ENCODE results near the gene NAGPA.

The NAGPA gene

DNA sequence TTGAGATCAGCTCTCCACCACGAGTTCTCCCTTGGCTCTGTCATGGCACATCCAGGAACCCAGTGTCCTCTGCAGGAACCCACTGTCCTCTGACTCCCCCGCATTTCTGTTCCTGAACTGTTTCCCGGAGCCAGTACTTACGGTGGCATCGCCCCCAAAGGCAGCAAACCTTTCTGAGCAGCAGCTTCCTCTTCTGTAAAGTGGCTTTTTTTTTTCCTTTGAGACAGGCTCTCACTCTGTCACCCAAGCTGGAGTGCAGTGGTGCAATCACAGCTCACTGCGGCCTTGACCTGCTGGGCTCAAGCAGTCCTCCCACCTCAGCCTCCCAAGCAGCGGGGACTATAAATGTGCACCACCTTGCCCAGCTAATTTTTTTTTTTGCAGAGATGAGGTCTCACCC lies 32.2 kb downstream of the NAGPA start:
- DNase-seq, result no peak

DNA sequence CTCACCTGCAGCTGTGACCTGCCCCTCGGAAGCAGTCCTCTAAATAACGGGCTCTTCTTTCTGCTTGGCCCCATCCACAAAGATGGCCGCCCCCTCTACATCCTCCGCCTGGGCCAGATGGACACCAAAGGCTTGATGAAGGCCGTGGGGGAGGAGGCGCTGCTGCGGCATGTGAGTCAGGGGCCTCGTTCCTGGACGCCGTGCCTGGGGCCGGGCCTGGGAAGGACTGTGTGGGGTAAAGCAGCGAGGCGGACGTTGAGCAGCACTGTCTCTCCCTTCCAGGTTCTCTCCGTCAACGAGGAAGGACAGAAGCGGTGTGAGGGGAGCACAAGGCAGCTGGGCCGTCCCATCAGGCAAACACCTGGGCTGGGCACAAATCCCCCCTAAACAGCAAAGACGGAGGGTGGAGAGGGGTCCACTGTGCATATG lies 33.1 kb downstream of the NAGPA start:
- DNase-seq, result no peak

DNA sequence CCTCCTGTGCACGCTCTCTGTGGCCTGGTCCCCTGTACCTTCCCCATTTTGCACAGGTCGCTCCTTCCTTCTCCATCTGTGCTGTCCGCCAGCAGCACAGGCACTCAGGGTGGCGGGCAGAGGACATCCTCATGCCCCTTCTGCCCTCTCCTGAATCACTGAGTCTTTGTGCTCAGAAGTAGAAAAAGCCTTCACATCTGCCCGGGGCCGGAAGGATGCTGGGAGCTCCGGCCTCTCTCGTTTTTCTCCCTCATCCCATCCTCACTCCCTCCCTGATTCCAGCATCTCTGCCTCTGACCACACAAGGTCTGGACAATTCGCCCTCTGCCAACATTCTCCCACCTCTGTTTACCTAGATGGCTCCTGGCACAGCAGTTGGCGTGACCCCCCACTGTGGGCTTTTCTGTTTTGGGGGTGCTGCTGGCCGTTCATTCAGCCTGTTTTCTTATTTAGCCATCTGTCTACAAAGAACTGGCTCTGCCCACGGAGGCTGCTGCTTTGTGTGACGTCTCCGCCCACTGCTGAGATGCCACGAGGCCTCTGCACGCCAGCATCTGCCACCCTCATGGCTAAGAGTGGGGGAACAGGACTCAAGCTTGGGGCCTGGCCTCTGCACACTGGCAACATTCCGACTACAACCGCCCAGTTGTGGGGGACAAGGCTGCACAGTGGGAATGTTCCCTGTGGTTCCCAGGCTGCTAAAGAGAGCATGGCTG lies 38.9 kb downstream of the NAGPA start:
- DNase-seq, result no peak

DNA sequence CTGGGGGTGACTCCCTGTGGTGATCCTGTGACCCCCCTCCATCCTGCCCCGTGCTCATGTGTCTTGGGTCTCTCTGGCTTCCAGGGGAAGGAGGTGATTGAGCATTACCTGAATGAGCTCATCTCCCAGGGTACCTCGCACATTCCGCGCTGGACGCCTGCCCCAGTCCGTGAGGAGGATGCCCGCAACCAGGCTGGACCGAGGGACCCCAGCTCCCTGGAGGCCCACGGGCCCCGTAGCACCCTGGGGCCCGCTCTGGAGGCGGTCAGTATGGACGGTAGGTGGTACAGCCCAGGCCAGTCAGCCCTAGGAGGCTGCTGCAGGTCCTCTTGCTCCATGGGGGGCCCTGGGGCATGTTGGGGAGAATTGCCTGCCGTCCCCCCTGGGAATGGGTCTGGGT lies 42.0 kb downstream of the NAGPA start:
- DNase-seq, result no peak

DNA sequence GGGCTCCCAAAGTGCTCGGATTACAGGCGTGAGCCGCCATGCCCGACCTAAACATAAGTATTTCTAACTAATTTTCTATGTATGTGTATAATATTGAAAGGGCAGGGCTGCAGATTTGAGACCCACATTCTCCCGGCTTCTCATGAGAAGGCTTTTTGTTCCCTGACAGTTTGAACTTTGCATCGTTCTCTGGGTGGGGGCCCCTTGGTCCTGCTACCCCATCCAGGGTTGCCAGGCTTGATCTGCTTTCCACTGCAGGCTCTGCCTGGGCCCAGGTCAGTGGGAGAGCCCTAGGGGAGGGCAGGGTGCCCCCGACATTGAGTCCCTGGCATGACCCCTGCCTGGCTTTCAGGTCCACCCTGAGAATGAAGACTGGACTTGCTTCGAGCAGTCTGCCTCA lies 43.3 kb downstream of the NAGPA start:
- no peak for DNase-seq

DNA sequence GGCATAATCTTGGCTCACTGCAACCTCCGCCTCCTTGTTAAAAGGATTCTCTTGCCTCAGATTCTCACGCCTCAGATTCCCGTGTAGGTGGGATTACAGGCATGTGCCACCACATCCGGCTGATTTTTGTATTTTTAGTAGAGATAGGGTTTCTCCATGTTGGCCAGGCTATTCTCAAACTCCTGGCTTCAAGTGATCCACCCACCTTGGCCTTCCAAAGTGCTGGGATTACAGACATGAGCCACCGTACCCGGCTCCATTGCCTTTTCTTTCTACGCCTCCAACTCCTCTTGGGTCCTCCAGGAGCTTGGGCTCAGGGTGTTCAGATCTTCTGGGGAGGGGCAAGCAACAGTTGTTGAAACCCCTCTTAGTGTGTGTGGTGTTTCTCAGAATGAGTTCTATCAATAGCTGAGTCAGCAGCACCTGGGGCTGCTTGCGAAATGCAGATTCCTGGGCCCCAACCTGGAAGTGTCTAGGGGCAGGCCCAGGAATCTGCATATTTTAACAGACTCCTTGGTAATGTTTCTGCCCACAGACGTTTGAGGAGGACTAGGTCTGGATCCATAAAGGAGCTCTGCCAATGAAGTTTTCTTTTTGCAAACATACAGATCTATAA lies 44.2 kb downstream of the NAGPA start:
- no peak for DNase-seq

DNA sequence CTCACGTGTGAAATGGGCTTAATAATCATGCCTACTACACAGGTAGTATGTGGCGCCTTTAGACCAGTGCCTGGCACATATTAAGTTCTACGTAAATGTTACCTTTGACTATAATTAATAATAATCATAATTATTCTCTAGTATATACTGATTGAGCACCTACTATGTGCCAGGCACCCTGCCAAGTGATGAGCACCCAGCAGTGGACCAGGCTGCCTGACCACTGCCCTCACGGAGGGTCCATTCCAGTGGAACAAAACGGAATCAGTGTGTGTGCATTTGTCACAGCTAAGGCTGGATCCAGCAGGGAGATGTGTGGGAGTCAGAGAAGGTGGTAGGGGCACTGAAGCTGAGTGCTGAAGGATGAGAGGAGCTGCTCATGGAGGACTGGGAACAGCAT lies 45.1 kb downstream of the NAGPA start:
- DNase-seq, result no peak

DNA sequence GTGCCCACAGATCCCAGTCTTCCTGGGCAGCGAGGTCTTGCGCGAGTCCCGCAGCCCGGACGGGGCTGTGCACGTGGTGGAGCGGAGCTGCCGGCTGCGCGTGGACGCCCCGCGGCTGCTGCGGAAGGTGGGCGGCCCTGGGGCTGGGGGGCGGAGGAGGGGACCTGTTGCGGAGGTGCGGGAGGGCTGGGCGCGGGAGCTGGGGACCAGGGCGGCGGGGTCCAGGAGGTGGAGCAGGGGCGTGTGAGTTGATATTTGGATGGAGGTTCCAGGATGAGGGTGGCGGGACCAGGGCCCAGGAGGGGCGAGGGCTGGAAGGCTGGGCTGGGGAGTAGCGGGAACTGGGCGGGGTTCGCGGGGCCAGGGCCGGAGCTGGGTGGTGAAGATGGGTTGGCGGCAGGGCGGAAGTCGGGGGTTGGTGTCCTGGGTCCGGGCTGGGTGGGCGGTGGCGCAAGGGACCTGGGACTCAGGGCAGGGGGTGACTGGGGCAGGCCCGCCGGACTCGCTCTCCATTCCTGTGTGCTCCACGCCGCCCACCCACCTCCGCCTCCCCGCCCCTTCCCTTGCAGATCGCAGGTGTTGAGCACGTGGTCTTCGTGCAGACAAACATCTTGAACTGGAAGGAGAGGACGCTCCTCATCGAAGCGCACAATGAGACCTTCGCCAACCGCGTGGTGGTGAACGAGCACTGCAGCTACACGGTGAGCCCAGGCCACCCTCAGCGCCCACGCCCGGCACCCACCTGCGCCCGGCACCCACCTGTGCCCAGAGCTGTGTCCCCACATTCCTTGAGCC lies 46.0 kb downstream of the NAGPA start:
- no peak for DNase-seq

DNA sequence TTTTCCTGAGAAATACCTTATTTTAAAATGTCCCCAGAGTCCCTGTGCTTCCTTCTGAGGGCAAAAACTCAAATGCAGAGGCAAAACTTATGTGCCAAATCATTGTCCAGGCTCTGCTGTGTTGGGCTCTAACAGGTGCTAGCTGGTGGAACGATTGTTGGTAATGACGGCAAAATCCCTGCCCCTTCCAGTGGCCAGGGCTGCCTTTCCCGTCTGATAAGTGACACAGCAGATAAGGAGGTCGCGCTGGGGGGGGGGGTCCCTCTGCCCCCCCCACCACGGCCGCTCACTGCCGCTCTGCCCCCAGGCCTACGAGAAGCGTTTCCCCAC lies 46.5 kb downstream of the NAGPA start:
- DNase-seq, result no peak

DNA sequence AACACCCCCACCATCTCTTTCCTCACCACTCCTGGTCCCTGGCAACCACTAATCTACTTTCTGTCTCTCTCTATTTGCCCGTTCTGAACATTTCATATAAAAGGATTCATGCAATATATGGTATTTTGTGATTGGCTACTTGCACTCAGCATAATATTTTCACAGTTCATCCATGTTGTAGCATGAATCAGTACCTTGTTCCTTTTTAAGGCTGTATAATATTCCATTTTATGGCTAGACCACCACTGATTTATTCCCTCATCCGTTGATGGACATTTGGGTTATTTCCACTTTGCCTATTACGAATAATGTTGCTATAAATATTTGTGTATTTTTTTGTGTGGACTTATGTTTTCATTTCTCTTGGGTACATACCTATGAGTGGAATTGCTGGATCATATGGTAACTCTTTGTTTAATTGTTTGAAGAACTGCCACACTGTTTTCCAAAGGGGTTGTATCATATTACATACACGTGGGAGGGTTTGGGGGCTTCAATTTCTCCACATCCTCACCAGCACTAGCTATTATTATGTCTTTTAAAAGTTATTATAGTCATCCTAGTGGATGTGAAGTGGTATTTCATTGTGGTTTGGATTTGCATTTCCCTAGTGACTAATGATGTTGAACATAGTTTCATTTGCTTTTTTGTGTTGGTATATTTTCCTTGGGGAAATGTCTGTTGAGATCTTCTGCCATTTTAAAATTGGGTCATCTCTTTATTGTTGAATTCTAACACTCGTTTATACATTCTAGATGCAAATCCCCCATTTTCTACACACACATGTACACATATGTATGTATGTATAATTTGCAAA lies 49.4 kb downstream of the NAGPA start:
- DNase-seq, result no peak

DNA sequence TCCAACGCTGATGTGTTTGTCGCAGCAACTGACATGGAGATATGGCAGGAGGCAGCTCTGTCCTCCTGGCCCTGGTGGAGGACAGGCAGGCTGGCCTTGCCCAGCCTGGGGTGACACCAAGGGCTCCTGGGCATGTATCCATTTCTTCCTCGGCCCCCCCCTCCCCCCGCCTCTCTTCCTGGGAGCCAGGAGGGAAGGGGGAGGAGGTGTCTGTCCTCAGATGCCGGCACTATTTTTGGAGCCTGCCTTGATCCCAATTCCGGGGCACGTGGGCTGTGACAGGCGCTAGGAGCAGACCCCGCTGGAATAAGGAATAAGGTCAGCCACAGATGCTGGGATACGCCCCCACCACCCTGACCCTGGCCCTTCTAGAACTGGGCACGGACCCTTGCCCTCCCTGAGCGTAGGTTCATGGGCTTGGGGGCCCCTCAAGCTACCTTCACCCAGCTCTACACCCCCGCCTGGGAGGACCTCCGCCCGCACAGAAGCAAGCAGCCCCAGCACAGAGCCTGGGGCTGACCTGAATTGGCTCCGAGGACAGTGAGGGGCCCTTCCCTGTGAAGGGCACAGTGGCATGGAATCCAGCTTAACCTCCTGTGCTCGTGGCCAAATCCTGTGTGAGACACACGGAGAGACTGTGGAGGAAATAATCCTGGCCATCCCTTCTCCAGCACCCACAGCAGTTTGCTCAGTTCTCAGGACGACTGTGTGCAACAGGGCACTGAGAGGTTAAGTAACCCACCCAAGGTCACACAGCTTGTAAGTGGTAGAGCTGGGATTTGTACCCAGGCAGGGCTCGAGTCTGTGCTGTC lies 51.5 kb downstream of the NAGPA start:
- DNase-seq, result no peak

DNA sequence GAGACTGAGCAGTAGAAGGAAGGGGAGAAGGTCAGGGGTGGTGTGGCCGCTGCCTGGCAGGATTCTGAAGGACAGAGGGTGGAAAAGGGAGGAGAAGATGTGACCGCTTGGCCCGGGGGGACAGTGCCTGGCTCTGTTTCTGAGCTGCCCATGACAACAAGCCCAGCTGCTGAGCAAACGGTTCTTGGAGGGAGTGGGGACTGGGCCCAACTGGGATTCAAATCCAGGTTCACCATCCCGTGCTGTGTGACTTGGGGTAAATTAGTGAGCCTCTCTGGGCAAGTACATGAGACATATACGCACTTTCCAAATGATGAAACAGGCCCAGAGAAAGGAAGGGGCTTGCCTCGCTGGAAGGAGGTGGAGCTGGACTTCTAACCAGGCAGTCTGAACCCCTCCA lies 52.3 kb downstream of the NAGPA start:
- no peak for DNase-seq

DNA sequence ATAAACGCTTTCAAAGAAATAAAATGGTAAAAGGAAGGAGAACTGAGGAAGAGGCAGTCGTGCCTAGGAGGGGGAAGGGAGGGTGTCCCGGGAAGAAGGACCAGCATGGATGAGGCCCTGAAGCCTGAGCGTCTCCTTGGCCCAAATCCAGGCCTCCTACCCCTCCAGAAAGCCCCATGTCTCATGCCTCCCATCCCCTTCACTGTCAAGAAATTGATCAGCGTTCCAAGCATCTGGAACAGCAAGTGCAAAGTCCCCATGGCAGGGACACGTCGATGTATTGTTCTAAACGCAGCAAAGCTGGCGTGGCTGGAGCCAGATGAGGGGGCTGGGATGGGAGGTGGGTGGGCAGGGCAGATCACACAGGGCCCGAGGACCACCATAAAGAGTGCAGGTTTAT lies 53.0 kb downstream of the NAGPA start:
- DNase-seq, result no peak

DNA sequence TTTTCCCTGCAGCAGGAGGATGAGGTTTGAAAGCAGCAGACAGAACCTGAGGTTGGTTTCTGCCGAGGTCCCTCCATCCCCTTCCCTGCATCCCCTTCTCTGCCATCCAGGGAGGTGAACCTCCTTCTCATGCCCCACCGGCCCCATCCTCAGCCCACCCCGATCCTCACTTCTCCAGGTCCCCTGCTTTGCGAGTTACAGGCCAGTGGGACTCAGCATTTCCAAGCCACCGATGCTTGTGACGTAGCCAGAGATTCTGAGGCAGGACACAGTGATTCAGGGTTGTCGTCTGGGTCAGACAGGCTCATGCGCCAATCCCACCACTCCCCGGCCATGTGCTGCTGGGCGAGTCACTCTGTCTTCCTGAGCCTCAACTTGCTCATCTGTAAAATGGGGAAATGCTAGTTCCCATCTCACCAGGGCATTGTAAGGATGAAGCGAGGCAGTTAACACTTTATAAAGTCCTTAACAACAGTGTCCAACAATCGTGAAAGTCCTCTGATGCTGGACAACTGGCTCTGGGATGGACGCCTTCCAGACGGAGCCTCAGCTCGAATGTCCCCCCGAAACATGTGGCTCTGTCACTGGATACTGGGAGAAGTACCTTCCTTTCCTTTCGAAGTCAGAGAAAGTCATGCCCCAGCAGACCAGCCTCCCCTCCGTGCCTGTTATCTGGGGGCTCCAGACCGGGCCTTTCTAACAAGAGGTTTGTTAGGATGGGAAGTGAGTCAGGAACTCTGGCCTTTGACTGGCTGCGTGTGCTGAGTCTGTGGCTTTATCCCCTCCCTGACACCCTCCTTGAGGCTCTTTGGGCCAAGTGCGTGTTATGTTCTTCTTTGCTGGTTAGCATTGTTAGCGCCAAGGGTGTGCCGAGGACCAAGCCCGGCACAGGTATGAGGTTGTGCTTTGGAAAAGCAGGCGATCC lies 53.7 kb downstream of the NAGPA start:
- DNase-seq, result no peak

DNA sequence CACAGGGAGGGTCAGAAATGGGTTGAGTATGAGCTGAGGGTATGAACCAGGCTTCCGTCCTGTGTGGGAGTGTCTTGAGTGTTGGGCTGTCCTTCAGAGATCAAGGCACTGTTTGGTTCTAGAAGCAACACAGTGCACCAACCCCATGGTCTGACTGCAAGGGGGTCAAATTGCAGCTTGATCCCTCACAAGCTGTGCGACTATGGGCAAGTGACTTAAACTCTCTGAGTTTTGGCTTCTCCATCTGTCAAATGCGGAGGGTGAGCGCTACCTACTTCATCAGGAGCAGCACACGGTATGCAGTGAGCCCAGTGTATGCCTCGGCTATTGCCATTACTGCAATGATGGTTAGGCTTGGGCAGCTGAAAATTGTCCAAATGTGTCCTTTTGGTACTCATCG lies 54.6 kb downstream of the NAGPA start:
- DNase-seq, result no peak

DNA sequence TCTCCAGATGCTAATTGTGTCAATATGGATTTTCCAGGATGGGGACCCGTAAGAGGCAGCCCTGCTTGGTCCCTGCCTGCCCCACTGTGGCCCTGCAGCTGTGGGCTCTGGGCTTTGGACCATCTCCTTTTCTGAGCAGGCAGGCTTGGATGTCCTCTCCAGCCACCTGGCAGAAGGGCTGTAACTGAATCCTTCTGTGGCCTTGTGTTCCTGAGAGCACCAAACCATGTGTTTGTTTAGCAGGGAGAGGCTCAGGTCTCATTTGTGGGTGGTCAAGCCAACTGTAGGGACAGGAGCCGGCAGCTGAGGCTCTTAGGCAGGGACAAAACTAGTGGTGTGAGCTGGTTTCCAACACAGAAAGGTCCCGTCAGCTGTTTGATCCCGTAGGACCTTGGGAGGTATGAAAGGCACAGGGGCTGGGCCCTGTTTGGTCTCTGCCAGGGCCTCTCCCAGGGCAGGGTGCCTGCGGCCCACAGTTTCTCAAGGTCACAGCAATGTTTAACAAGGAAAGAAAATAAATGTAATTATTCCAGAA lies 57.1 kb downstream of the NAGPA start:
- DNase-seq, result no peak

DNA sequence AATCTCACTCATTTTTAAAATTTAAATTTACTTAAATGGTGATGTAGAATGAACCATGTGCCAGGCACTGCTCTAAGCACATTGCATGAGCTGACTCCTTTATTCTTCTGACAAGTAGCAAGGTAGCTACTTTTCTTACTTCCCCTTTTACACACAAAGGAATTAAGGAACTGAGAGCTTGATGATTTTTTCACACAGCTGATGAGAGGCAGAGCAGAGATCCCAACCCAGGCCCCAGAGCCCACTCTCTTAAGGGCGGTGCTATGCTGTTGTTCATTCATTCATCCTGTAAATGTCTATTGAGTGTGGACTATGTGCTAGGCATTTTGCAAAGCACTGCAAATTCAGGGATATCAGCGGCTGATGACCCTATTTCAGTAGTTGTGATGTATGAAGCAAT lies 57.7 kb downstream of the NAGPA start:
- peak in 1 of 2 donors; percentile 13 for DNase-seq
